GM19395 (cell line): Measurements from ENCODE around the gene C2orf80.
A peak's percentile ranks its signal among the peaks of the same experiment; 100 is the strongest.
"Not testable (repeated sequence)": the region's sequence is repeated elsewhere in the genome, so short reads cannot be mapped to it uniquely, and the experiment has no call there.

Experiments
- ATAC-seq: cut with Tn5 transposase; IDR thresholded peaks from one replicate; pipeline ENCODE4 v1.9.1; 2021; ENCODE audit warnings: mild to moderate bottlenecking, moderate library complexity; ENCODE audit not compliant: unreplicated experiment

Gene C2orf80

GRCh38 chr2:208135794-208136715 lies 53.8 kb downstream of the C2orf80 start:
- no peak for ATAC-seq

GRCh38 chr2:208134928-208135586 lies 54.8 kb downstream of the C2orf80 start:
- peak; percentile 43 for ATAC-seq

DNA sequence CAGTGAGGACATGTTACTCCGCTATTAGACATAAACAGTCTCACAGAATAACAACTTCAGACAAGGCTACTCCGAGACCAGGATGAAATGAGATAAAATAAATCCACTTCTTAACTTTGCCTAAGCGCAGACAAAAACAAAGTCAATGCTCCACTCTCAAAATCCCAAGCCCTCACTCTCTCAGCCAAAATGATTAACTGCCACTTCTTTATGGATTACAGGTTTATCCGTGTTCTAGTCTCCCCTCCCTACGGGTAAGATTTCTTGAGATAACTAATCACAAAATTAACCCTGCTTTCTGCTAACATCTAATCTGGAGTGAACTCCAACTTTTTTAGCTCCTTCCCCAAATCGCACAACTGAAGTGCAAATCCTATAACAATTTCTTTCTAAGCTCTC lies 59.1 kb downstream of the C2orf80 start:
- no peak for ATAC-seq

DNA sequence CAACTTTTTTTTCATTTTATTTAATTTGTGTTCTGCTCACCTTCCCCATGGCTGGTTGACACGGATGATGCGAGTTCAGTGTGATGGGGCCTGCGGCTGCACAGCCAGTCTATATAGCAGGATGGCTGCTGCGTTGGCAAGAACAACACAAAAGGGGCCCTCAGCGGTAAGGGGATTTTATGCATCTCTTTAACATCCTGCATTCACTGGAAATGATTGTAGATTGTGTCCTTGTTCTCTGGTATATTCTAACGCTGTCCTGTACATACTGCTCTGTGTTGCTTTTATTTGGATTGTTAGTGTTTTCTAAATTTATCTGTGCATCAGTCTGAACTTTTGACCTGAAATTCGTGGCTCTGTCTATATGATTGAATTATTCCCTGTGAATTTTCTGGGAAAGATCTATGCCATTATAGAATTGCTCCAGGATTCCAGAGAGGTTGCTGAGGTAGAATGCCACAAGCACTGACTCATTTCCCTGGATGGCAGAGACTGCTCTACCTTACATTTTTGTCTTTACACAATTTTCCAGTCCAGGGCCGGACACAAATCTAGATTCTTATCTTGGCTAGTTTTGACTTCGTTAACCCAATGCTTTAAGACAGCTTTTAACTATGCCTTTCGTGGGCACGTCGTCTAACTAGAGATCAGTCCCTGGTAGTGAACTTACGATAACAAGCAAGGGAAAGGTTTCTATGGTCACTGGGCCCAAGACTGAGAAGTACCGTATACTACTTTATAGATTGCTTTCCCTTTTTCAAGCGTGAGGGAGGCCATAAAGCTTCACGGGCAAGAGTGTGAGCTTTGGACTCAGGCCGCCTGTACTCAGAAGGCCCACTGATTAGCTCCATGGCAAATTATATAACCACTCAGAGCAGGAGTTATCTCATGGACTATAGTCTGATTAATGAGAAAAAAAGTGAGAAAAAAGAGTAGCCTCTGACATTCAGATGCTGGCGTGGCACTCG lies 59.8 kb downstream of the C2orf80 start, which contains the start of gene CRYGC:
TSS of gene CRYGC (minus strand) at position 85 of the 968 bp plus-strand sequence. CDS start at position 49, 36 bp downstream.
- ATAC-seq = no peak

- no peak for ATAC-seq
Observed at GRCh38 chr2:208128136-208128535, 61.7 kb downstream of the C2orf80 start.

- ATAC-seq = no peak
Observed at GRCh38 chr2:208127090-208127489, 62.7 kb downstream of the C2orf80 start.

DNA sequence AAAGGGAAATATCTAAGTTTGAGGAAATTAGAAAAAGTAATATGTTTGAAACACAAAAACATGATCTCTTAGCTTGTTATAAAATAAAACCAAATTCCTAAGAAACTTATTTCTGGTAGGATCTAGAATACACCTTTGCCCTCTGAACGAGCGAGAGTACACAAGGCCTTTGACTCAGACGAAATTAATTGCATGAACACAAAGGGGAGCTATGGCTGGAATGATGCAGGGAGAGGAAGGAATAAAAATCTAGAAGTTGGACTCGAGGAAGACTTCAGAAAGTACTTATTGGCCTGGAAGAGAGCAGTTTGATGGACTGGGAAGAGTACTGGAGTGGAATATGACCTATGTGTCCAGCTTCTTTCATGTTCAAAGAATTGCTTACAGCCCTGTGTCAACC lies 64.6 kb downstream of the C2orf80 start:
- no peak for ATAC-seq

DNA sequence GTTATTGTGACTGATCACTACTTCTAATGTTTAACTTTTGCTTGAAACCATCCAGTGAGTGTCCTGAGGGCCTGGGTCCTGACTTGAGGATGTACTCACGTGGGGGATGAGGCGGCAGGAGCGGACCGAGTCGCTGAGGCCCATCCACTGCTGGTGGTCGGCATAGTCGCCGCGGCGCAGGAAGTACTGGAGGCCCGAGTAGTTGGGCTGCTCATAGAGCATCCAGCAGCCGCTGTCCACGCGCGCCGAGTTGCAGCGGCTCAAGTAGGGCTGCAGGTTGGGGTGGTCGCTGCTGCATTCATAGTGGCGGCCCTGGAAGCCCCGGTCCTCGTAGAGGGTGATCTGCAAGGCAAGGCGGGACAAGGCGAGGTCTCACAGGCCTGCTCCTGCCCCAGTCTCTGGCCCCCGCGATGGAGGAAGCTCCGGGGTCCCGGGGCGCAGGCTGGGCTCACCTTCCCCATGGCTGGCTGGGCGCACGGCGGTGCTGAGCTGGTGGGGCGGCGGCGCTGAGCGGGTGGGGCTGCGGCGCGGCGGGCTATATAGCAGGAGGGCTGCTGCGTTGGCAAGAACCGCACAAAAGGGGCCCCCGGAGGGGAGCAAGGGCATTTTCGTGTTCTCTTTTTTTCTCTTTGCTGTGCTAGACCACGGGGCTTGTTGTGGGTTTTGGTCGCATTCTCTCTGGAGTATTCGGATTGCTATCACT lies 65.7 kb downstream of the C2orf80 start, which contains the start of gene CRYGD:
TSS of gene CRYGD (minus strand) at position 512 of the 703 bp plus-strand sequence. CDS start at position 461, 51 bp downstream.
- not testable (repeated sequence) for ATAC-seq

DNA sequence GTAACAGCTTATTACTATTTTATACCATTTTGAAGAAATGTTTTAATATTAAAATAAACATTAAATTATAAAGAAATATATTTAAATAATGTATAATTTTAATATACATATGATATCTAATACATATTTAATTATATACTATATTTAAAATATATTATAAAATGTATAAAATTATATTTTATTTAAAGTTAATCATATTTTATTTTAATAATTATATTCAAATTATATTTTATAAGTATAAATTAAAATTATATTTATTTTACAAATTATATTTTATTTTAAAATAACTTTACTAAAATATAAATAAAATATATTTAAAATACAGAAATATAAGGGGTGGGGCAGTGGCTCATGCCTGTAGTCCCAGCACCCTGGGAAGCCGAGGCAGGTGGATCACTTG lies 67.6 kb downstream of the C2orf80 start:
- ATAC-seq = no peak

- no peak for ATAC-seq
Observed at GRCh38 chr2:208118918-208119317, 70.9 kb downstream of the C2orf80 start.

DNA sequence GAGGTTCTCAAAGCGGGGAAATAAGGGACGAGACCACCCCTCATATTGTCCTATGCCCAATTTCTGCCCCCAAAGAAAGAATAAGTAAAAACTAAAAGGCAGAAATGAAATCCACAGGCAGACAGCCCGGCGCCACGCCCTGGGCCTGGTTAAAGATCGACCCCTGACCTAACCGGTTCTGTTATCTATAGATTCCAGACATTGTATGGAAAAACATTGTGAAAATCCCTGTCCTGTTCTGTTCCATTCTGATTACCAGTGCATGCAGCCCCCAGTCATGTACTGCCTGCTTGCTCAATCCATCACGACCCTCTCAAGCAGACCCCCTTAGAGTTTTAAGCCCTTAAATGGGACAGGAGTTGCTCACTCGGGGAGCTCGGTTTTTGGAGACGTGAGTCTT lies 72.4 kb downstream of the C2orf80 start:
- ATAC-seq = not testable (repeated sequence)
